Measurements from ENCODE around the gene CADM1.

The CADM1 gene

GRCh38 chr11:115124786-115125185, 379.4 kb downstream of the CADM1 start:
- H3K36me3 ChIP-seq (replicated peaks; ENCODE audit: insufficient read depth, low read length): no peaks in the 10 kb centered on the region
- H2AFZ ChIP-seq (ENCODE audit: low read length): no peak overlapping the region
- H4K20me1 ChIP-seq (ENCODE audit: insufficient read depth, low read length): no peaks in the 10 kb centered on the region
- no peak for TF ChIP-seq EZH2 (optimal IDR thresholded peaks at IDR 0.05; ENCODE audit: low read depth, low read length)
- TF ChIP-seq EZH2phosphoT487 (IDR thresholded peaks at IDR 0.05; ENCODE audit: low read length): no peak
- TF ChIP-seq CTCF (IDR thresholded peaks at IDR 0.05; ENCODE audit: low read length): no peak
- no peaks in the 10 kb centered on the region for H3K4me1 ChIP-seq (ENCODE audit: low read length)
- no peaks in the 10 kb centered on the region for H3K79me2 ChIP-seq (ENCODE audit: low read length)
- no peaks in the 10 kb centered on the region for H3F3A ChIP-seq (ENCODE audit: insufficient read depth, low read length)
- H3K4me3 ChIP-seq (ENCODE audit: low read length): no peak overlapping the region
- H3K27me3 ChIP-seq (replicated peaks; ENCODE audit: insufficient read depth, low read length): no peaks in the 10 kb centered on the region
- H3K4me2 ChIP-seq (ENCODE audit: low read depth, low read length): no peak overlapping the region
- DNase-seq: no peak
- no peaks in the 10 kb centered on the region for H3K9me3 ChIP-seq (replicated peaks; ENCODE audit: insufficient read depth, low read length)
- H3K27ac ChIP-seq (ENCODE audit: low read length): no peak overlapping the region
- H3K9ac ChIP-seq (ENCODE audit: low read length): no peak overlapping the region
- no peaks in the 10 kb centered on the region for H3K9me2 ChIP-seq (replicated peaks; ENCODE audit: insufficient read depth, low read length)

GRCh38 chr11:115123641-115124040, 380.6 kb downstream of the CADM1 start:
- TF ChIP-seq EZH2phosphoT487 (IDR thresholded peaks at IDR 0.05; ENCODE audit: low read length) (no peak), CTCF (IDR thresholded peaks at IDR 0.05; ENCODE audit: low read length) (no peak), EZH2 (optimal IDR thresholded peaks at IDR 0.05; ENCODE audit: low read depth, low read length) (no peak)
- Histone ChIP-seq H3K4me1 (ENCODE audit: low read length) (no peaks in the 10 kb centered on the region), H3F3A (ENCODE audit: insufficient read depth, low read length) (no peaks in the 10 kb centered on the region), H2AFZ (ENCODE audit: low read length) (no peak overlapping the region), H3K9ac (ENCODE audit: low read length) (no peak overlapping the region), H3K27me3 (replicated peaks; ENCODE audit: insufficient read depth, low read length) (no peaks in the 10 kb centered on the region), H3K4me2 (ENCODE audit: low read depth, low read length) (no peak overlapping the region), H3K36me3 (replicated peaks; ENCODE audit: insufficient read depth, low read length) (no peaks in the 10 kb centered on the region), H4K20me1 (ENCODE audit: insufficient read depth, low read length) (no peaks in the 10 kb centered on the region), H3K27ac (ENCODE audit: low read length) (no peak overlapping the region), H3K4me3 (ENCODE audit: low read length) (no peak overlapping the region), H3K79me2 (ENCODE audit: low read length) (no peaks in the 10 kb centered on the region), H3K9me2 (replicated peaks; ENCODE audit: insufficient read depth, low read length) (no peaks in the 10 kb centered on the region), H3K9me3 (replicated peaks; ENCODE audit: insufficient read depth, low read length) (no peaks in the 10 kb centered on the region)
- DNase-seq: no peak

DNA sequence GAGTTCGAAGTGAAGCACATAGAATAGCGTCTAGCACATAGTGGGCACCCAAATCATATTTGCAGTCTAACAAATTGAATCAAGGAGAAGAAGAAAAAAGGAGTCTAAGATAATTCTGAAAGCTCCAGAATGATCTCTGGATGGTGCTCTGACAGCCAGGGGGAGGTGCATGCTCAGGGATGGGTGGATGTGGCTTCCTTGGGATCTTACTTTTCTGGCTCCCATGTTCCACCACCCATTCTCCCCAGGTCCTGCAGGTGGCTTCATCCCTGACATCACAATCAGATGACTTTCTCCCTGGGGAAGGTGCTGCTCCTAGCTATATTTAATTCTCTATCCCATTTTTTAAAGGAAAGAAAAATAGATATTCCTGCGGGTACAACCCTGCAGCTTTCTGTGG, 381.9 kb downstream of the CADM1 start:
- Histone ChIP-seq H3K4me1 (ENCODE audit: low read length) (no peaks in the 10 kb centered on the region), H4K20me1 (ENCODE audit: insufficient read depth, low read length) (no peaks in the 10 kb centered on the region), H3K9me2 (replicated peaks; ENCODE audit: insufficient read depth, low read length) (no peaks in the 10 kb centered on the region), H3K9me3 (replicated peaks; ENCODE audit: insufficient read depth, low read length) (no peaks in the 10 kb centered on the region), H3K79me2 (ENCODE audit: low read length) (no peaks in the 10 kb centered on the region), H3K36me3 (replicated peaks; ENCODE audit: insufficient read depth, low read length) (no peaks in the 10 kb centered on the region), H3F3A (ENCODE audit: insufficient read depth, low read length) (no peaks in the 10 kb centered on the region), H3K27me3 (replicated peaks; ENCODE audit: insufficient read depth, low read length) (no peaks in the 10 kb centered on the region), H3K4me3 (ENCODE audit: low read length) (no peak overlapping the region), H3K27ac (ENCODE audit: low read length) (no peak overlapping the region), H3K9ac (ENCODE audit: low read length) (no peak overlapping the region), H2AFZ (ENCODE audit: low read length) (no peak overlapping the region), H3K4me2 (ENCODE audit: low read depth, low read length) (no peak overlapping the region)
- DNase-seq: no peak
- no peak for TF ChIP-seq EZH2phosphoT487 (IDR thresholded peaks at IDR 0.05; ENCODE audit: low read length)
- TF ChIP-seq CTCF (IDR thresholded peaks at IDR 0.05; ENCODE audit: low read length): no peak
- no peak for TF ChIP-seq EZH2 (optimal IDR thresholded peaks at IDR 0.05; ENCODE audit: low read depth, low read length)
